ENCODE measurements around the gene ALDH1A2. TPM values are rescaled to one million over a fixed set of nuclear protein-coding genes. Genes with fewer than 3 reads are reported as not detected.

Gene ALDH1A2
- total RNA-seq, 1 donor from 2014 or later: 14.0 TPM

GRCh38 chr15:58109419-58109818 lies 43.9 kb upstream of the ALDH1A2 start:
- H3K36me3 ChIP-seq: no peaks in the 10 kb centered on the region
- H3K27ac ChIP-seq (replicated peaks): no peak overlapping the region
- H3K9me3 ChIP-seq (replicated peaks): no peaks in the 10 kb centered on the region
- no peak for TF ChIP-seq CTCF (IDR thresholded peaks at IDR 0.05; ENCODE audit: borderline replicate concordance)
- DNase-seq: no peak
- peaks cover 60% of the 10 kb centered on the region for H3K27me3 ChIP-seq (ENCODE audit: low read depth)
- no peak overlapping the region for H3K4me3 ChIP-seq
- H3K4me1 ChIP-seq: no peaks in the 10 kb centered on the region
- intact Hi-C loops (cut with micrococcal nuclease): no loop called here

GRCh38 chr15:58108117-58108516 lies 42.6 kb upstream of the ALDH1A2 start:
- no peaks in the 10 kb centered on the region for H3K9me3 ChIP-seq (replicated peaks)
- intact Hi-C loops (cut with micrococcal nuclease): no loop called here
- H3K36me3 ChIP-seq: no peaks in the 10 kb centered on the region
- H3K4me3 ChIP-seq: no peak overlapping the region
- no peak overlapping the region for H3K27ac ChIP-seq (replicated peaks)
- H3K4me1 ChIP-seq: no peaks in the 10 kb centered on the region
- H3K27me3 ChIP-seq (ENCODE audit: low read depth): peaks cover 60% of the 10 kb centered on the region
- no peak for TF ChIP-seq CTCF (IDR thresholded peaks at IDR 0.05; ENCODE audit: borderline replicate concordance)
- no peak for DNase-seq

GRCh38 chr15:58103482-58103881 lies 38.0 kb upstream of the ALDH1A2 start:
- no peak for DNase-seq
- TF ChIP-seq CTCF (IDR thresholded peaks at IDR 0.05; ENCODE audit: borderline replicate concordance): no peak
- H3K9me3 ChIP-seq (replicated peaks): no peaks in the 10 kb centered on the region
- H3K36me3 ChIP-seq: no peaks in the 10 kb centered on the region
- H3K27ac ChIP-seq (replicated peaks): no peak overlapping the region
- no peaks in the 10 kb centered on the region for H3K4me1 ChIP-seq
- H3K27me3 ChIP-seq (ENCODE audit: low read depth): peaks cover 37% of the 10 kb centered on the region
- intact Hi-C loops (cut with micrococcal nuclease): no loop called here
- H3K4me3 ChIP-seq: no peak overlapping the region

GRCh38 chr15:58096529-58097084 lies 31.1 kb upstream of the ALDH1A2 start:
- Histone ChIP-seq H3K4me3 (no peak overlapping the region), H3K9me3 (replicated peaks) (peaks cover 15% of the 10 kb centered on the region), H3K4me1 (no peaks in the 10 kb centered on the region), H3K27ac (replicated peaks) (no peak overlapping the region), H3K27me3 (ENCODE audit: low read depth) (peaks cover 3% of the 10 kb centered on the region), H3K36me3 (no peaks in the 10 kb centered on the region)
- no peak for TF ChIP-seq CTCF (IDR thresholded peaks at IDR 0.05; ENCODE audit: borderline replicate concordance)
- intact Hi-C loops (cut with micrococcal nuclease): no loop called here
- DNase-seq: no peak

- Histone ChIP-seq H3K27ac (replicated peaks) (no peak overlapping the region), H3K36me3 (no peaks in the 10 kb centered on the region), H3K4me1 (no peaks in the 10 kb centered on the region), H3K27me3 (ENCODE audit: low read depth) (no peaks in the 10 kb centered on the region), H3K9me3 (replicated peaks) (peaks cover 15% of the 10 kb centered on the region), H3K4me3 (no peak overlapping the region)
- intact Hi-C loops (cut with micrococcal nuclease): no loop called here
- TF ChIP-seq CTCF (IDR thresholded peaks at IDR 0.05; ENCODE audit: borderline replicate concordance): no peak
- no peak for DNase-seq
Observed at GRCh38 chr15:58095415-58095814, 29.9 kb upstream of the ALDH1A2 start.

Measured in left ventricle myocardium inferior (tissue), 1 donor.